Measurements from ENCODE around the gene SLC12A1. TPM values are rescaled to one million over a fixed set of nuclear protein-coding genes. Genes with fewer than 3 reads are reported as not detected.
A peak's percentile ranks its signal among the peaks of the same experiment; 100 is the strongest.

SLC12A1 gene
- total RNA-seq, 4 donors from 2014 or later: not detected

- Histone ChIP-seq H3K36me3 (no peaks in the 10 kb centered on the region), H3K4me1 (peaks cover 0 to 25% (median 14%) of the 10 kb centered on the region in 4 donors), H3K4me3 (peak overlapping the region; percentile 62 to 87 (median 76)), H3K9me3 (no peaks in the 10 kb centered on the region), H3K27ac (replicated peaks in 1 of 4) (peak overlapping the region; percentile 84 to 96 (median 90)), H3K27me3 (peaks cover 0 to 4% (median 0%) of the 10 kb centered on the region in 4 donors)
- DNase-seq (ENCODE audit: extremely low spot score): no peak
- 82% methylated on average over 1 of the region's 1 CpG for WGBS
- TF ChIP-seq CTCF (IDR thresholded peaks at IDR 0.05): no peak
- no peak for TF ChIP-seq POLR2A (IDR thresholded peaks at IDR 0.05; ENCODE audit: low read depth)
- TF ChIP-seq EP300 (IDR thresholded peaks at IDR 0.05): no peak
- TF ChIP-seq POLR2AphosphoS5 (IDR thresholded peaks at IDR 0.05): no peak
- intact Hi-C loops (cut with DNase I): no loop called here
Measured at GRCh38 chr15:48178648-48178931, 27.5 kb upstream of the SLC12A1 start.

DNA sequence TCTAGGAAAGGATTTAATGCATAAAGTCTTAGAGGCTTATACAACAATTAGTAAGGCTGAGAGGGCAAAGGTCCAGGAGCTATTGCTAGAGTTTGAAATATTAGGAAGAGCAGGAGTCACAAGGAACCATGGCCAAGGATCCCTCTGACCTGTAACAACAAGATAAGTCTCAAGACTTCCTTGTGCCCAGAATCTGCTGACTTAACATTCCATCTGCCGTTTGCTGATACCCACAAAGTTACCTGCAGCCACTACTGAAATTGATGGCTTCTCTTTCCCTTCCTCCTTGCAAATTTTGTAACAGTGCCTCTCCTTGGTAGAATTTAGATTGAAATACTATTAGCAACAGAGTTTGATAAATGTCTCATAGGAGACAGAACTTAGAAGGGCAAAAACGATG is 23.4 kb upstream of the SLC12A1 start:
- WGBS: 69% methylated on average over 2 of the region's 2 CpGs
- intact Hi-C loops (cut with DNase I): no loop called here

DNA sequence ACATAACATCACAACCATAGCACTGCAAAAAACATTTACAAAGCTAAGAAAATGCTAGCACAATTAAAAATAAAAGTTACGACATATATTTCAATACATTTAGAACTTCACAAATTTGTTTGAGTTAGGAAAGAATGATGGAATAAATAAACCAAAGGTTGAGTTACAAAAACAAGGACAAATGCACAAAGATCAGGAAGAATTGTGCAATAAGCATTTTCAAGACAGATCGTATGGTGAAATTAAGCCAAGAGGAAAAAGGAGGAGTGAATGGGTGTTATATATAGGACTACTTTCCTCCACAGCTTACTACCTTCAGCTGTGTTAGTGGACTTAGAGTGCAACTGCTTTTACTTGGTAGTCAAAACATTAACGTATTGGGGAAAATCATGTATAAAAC is 20.6 kb upstream of the SLC12A1 start:
- WGBS: 82% methylated on average over 3 of the region's 3 CpGs
- intact Hi-C loops (cut with DNase I): no loop called here
- H3K36me3 ChIP-seq: no peaks in the 10 kb centered on the region

More for the DNA sequence above, 23.4 kb upstream of the SLC12A1 start:
- H3K27ac ChIP-seq (replicated peaks in 1 of 4): no peak overlapping the region
- TF ChIP-seq POLR2A (IDR thresholded peaks at IDR 0.05; ENCODE audit: low read depth) (no peak), POLR2AphosphoS5 (IDR thresholded peaks at IDR 0.05) (no peak), EP300 (IDR thresholded peaks at IDR 0.05) (no peak), CTCF (IDR thresholded peaks at IDR 0.05) (no peak)
- H3K9me3 ChIP-seq: no peaks in the 10 kb centered on the region
- H3K27me3 ChIP-seq: peaks cover 0 to 4% (median 0%) of the 10 kb centered on the region in 4 donors
- H3K4me3 ChIP-seq: no peak overlapping the region
- DNase-seq (ENCODE audit: extremely low spot score): no peak
- peaks cover 0 to 7% (median 3%) of the 10 kb centered on the region in 4 donors for H3K4me1 ChIP-seq
- no peaks in the 10 kb centered on the region for H3K36me3 ChIP-seq

DNA sequence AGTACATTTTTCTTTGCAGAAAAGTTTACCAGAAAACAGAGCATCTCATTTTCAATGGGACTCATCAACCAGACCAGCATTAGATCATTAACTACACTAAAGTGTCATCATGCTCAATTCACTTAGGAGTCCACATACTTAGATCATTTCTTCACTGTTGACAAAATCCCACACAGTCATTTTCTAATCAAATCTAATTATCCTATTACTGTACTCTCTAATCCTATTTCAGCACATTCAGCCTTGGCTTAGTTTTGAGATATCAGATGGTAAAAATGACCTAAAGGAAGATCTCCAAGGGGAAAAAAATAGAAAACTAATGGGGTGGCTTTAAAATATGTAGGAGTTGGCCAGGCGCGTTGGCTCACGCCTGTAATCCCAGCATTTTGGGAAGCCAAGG is 19.8 kb upstream of the SLC12A1 start:
- no peak for TF ChIP-seq POLR2A (IDR thresholded peaks at IDR 0.05; ENCODE audit: low read depth)
- TF ChIP-seq EP300 (IDR thresholded peaks at IDR 0.05): no peak
- no peak for TF ChIP-seq CTCF (IDR thresholded peaks at IDR 0.05)
- TF ChIP-seq POLR2AphosphoS5 (IDR thresholded peaks at IDR 0.05): no peak
- intact Hi-C loops (cut with DNase I): no loop called here
- 95% methylated on average over 3 of the region's 3 CpGs for WGBS

More for the DNA sequence above, 20.6 kb upstream of the SLC12A1 start:
- Histone ChIP-seq H3K4me1 (no peaks in the 10 kb centered on the region), H3K9me3 (no peaks in the 10 kb centered on the region), H3K27ac (replicated peaks in 1 of 4) (no peak overlapping the region), H3K4me3 (no peak overlapping the region), H3K27me3 (peaks cover 0 to 4% (median 0%) of the 10 kb centered on the region in 4 donors)
- TF ChIP-seq POLR2A (IDR thresholded peaks at IDR 0.05; ENCODE audit: low read depth): no peak
- TF ChIP-seq POLR2AphosphoS5 (IDR thresholded peaks at IDR 0.05): no peak
- no peak for TF ChIP-seq EP300 (IDR thresholded peaks at IDR 0.05)
- TF ChIP-seq CTCF (IDR thresholded peaks at IDR 0.05): no peak
- no peak for DNase-seq (ENCODE audit: extremely low spot score)

DNA sequence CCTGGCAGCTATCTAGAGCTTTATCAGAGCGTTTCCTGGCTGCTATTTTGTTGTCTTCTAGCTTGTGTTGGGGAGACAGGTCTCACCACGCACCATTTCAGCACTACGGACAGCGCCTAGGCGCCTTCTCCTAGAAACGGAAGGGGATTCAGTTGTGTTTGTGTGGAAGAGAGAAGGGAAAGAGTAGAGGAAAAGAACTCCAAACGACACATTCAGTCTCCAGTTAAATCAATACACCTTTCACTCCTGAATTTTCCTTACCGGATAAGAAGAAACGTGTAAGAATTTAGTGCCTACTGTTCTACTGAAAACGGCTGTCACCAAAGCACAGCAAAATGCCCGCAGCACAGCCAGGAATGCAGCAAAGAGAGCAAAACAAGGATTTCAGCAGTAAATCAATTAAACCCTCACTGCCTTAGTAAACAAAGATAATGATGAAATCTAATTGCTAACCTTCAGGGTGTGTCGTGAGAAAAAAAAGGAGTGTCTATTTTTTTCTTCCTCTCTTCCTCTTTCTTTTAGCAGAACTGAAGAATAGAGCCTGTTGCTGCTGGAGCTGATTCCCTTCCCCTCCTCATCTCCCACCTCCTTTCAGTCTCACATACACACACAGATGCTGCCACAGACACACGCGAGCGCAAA is 15.0 kb upstream of the SLC12A1 start:
- peaks cover 0 to 28% (median 0%) of the 10 kb centered on the region in 4 donors for H3K27me3 ChIP-seq
- intact Hi-C loops (cut with DNase I): no loop called here
- WGBS: 6% methylated on average over 15 of the region's 15 CpGs
- no peaks in the 10 kb centered on the region for H3K9me3 ChIP-seq
- no peak overlapping the region for H3K4me3 ChIP-seq
- TF ChIP-seq POLR2AphosphoS5 (IDR thresholded peaks at IDR 0.05) (no peak), POLR2A (IDR thresholded peaks at IDR 0.05; ENCODE audit: low read depth) (no peak), EP300 (IDR thresholded peaks at IDR 0.05) (no peak), CTCF (IDR thresholded peaks at IDR 0.05) (no peak)
- H3K36me3 ChIP-seq: no peaks in the 10 kb centered on the region
- no peak for DNase-seq (ENCODE audit: extremely low spot score)
- peaks cover 0 to 4% (median 0%) of the 10 kb centered on the region in 4 donors for H3K4me1 ChIP-seq
- no peak overlapping the region for H3K27ac ChIP-seq (replicated peaks in 1 of 4)

More for the DNA sequence above, 19.8 kb upstream of the SLC12A1 start:
- H3K36me3 ChIP-seq: no peaks in the 10 kb centered on the region
- no peak overlapping the region for H3K27ac ChIP-seq (replicated peaks in 1 of 4)
- peaks cover 0 to 4% (median 0%) of the 10 kb centered on the region in 4 donors for H3K27me3 ChIP-seq
- H3K9me3 ChIP-seq: no peaks in the 10 kb centered on the region
- peaks cover 0 to under 1% (median 0%) of the 10 kb centered on the region in 4 donors for H3K4me1 ChIP-seq
- no peak overlapping the region for H3K4me3 ChIP-seq
- no peak for DNase-seq (ENCODE audit: extremely low spot score)

Data from esophagus muscularis mucosa (tissue), 4 donors.